ENCODE results near the gene FBXW8.

FBXW8 gene

DNA sequence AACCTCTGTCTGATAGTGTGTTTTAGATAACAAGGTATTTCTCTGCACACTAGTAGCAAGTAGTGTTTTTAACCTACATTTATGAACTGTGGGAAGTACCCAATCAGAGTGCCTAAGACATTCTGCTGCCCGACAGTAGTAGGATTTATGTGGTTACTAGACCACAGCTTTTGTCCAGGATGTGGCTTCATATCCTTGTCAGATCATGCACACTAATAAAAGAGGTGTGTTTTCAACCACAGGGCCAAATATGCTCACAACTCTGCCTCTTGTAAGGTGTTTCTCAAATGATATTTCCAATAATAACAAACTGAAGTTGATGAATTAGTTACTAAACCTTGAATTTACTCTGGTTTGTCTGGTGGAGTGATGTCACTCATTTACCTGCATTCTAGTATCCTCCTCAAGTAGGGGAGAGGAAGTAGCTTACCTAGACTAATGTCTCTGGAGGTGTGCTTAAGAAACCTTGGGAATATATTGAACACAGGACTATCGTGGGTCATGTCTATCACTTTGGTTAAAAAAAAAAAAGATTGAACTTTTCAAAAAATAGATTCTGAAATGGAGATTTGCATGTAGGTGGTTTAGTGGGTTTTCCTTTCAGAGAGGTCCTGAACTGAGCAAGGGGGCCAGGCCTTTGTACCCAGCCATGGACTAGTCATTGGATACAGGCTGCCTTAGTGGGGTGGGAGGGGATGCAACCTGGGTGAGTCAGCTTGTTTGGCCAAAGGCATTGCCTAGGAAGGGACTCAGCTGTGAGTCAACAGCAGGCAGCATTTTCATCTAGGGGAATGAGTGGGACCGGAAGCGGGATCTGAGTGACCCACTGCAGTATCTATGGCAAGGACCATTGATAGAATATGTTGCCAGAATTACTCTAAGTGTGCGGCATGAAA is 14.1 kb downstream of the FBXW8 start:
- no peak for DNase-seq (ENCODE audit: low spot score)
- Histone ChIP-seq H3K27ac (no peak overlapping the region), H3K4me3 (no peak overlapping the region)
- TF ChIP-seq, protein P1, sequence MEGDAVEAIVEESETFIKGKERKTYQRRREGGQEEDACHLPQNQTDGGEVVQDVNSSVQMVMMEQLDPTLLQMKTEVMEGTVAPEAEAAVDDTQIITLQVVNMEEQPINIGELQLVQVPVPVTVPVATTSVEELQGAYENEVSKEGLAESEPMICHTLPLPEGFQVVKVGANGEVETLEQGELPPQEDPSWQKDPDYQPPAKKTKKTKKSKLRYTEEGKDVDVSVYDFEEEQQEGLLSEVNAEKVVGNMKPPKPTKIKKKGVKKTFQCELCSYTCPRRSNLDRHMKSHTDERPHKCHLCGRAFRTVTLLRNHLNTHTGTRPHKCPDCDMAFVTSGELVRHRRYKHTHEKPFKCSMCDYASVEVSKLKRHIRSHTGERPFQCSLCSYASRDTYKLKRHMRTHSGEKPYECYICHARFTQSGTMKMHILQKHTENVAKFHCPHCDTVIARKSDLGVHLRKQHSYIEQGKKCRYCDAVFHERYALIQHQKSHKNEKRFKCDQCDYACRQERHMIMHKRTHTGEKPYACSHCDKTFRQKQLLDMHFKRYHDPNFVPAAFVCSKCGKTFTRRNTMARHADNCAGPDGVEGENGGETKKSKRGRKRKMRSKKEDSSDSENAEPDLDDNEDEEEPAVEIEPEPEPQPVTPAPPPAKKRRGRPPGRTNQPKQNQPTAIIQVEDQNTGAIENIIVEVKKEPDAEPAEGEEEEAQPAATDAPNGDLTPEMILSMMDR (IDR thresholded peaks at IDR 0.05): no peak

DNA sequence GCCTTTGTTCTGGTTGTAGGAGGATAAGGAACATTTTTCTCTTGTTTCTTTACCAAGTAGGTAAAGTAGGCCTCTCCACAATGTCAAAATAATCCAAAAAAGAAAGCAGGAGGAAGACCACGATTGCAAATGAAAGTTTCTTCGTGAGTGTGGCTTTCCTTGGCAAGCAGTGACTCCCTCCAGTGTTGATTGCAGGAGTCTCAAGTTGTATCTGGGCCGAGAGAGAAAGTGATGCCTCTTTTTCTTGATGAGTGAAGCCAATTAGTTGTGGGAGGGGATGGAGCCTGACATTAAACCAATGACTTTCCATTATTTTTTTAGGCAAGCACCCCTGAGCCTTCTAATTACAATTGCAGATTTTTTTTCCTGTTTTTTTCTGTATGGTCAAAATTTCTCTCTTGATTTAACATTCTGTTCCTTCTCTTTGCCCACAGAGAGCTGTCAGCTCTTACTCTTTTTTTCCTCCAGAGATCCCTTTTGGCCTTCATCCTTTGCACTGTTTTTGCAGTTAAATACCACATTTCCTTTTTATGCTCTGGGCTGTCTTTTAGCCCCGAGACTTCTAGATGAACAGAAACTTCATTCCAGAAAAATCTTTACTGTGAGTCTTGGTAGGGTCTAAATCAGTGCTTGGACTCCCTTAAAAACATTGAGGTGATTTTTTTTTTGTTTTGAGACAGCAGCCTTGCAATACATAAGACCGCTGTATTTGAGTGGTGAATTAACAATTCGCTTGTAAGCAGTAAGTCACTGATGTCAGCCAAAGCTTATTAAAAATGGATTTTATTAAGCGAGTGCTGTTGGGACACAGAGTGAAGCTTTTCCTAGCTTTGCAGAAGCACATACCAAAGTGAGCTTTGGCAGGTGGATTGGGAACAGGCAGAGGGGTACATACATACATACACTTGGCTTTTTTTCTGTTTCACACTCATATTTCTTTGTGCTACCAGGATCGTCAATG is 15.8 kb downstream of the FBXW8 start:
- Histone ChIP-seq H3K27ac (peak overlapping the region; percentile 16 to 25), H3K4me3 (no peak overlapping the region)
- TF ChIP-seq, protein P1 (IDR thresholded peaks at IDR 0.05): no peak
- no peak for DNase-seq (ENCODE audit: low spot score)

DNA sequence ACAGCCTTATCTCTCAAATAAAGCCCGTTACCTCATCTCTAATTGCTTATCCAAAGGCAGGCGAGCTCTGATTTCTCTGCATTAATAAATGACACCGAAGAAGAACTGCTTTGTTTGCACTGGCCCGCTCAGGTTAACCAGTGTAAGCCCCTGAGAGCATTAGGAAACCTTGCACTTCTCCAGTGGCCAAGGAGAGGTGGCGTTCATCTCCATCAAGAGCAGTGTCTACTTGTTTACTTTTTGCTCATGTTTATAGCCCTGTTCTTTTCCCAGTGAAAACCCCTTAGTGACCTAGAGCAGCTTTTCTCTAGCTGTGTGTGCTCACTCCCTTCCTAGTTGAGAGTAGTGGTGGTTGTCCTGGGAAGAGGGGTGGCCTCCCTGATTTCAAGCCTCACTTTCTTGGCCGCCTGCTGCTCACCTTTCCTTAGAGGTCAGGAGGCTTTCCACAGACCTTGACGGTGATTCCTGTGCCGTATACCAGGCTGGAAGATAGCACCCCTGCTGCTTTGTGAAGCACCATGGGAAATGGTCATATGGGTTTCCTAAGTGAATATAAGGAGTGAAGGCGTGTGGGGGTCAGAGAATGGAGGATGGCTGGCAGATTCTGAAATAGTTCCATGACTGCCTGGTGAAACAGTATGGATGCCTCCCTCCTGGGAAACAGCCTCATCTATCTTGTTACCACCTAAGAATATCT is 16.6 kb downstream of the FBXW8 start:
- no peak for DNase-seq (ENCODE audit: low spot score)
- TF ChIP-seq, protein P1 (IDR thresholded peaks at IDR 0.05): no peak
- peak overlapping the region in 1 of 2 donors; percentile 20 for H3K27ac ChIP-seq
- no peak overlapping the region for H3K4me3 ChIP-seq

DNA sequence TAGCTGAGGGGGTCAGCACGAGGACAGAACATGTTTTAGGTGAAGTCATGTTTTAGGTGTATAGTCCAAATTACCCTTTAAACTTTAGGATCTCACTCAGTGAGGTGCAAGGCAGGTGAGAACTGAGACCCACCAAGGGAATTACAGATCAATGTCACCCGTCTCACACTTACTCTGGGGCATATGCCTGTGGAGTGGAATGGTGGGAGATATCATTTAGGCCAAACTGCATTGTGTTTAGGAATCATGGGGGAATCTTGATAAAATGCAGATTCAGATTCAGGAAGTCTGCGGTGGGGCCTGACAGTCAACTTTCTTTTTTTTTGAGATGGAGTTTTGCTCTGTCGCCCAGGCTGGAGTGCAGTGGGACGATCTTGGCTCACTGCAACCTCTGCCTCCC is 17.8 kb downstream of the FBXW8 start:
- no peak overlapping the region for H3K4me3 ChIP-seq
- no peak for DNase-seq (ENCODE audit: low spot score)
- H3K27ac ChIP-seq: no peak overlapping the region
- TF ChIP-seq, protein P1 (IDR thresholded peaks at IDR 0.05): no peak

DNA sequence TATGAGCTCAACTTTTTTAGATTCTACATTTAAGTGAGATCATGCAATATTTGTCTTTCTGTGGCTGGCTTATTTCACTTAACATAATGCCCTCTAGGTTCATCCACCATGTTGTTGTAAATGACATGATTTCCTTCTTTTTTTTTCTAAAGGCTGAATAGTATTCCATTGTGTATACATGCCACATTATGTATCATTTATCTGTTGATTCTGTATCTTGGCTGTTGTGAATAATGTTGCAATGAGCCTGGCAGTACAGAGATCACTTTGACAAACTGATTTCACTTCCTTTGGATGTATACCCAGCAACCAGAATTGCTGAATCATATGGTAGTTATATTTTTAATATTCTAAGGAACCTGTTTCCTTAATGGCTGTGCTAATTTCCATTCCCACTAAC is 19.1 kb downstream of the FBXW8 start:
- Histone ChIP-seq H3K4me3 (no peak overlapping the region), H3K27ac (no peak overlapping the region)
- TF ChIP-seq, protein P1 (IDR thresholded peaks at IDR 0.05): no peak
- DNase-seq (ENCODE audit: low spot score): no peak

DNA sequence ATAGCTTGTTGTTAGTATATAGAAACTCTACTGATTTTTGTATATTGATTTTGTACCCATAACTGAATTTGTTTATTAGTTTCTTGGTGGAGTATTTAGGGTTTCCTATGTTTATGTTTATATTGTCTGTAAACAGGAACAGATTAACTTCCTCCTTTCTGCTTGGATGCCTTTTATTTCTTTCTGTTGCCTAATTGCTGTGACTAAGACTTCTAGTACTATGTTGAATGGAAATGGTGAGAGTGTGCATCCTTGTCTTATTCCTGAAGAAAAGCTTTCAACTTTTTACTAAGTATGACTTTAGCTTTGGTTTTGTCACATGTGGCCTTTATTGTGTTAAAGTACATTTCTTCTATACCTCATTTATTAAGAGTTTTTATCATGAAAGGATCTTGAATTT is 20.9 kb downstream of the FBXW8 start:
- Histone ChIP-seq H3K27ac (no peak overlapping the region), H3K4me3 (no peak overlapping the region)
- TF ChIP-seq, protein P1 (IDR thresholded peaks at IDR 0.05): no peak
- DNase-seq (ENCODE audit: low spot score): no peak

Data from coronary artery (tissue), 2 donors.